Activated gamma-delta T cell treated with Interleukin-2 at 50 U/mL for 16 hours (primary cell): ENCODE data around the gene PWWP2B.
"Not testable (repeated sequence)": the region's sequence is repeated elsewhere in the genome, so short reads cannot be mapped to it uniquely, and the experiment has no call there.

Experiments
- DNase-seq: peaks from one replicate; pipeline ENCODE4 v3.0.0-alpha.2; 2020

PWWP2B gene

DNA sequence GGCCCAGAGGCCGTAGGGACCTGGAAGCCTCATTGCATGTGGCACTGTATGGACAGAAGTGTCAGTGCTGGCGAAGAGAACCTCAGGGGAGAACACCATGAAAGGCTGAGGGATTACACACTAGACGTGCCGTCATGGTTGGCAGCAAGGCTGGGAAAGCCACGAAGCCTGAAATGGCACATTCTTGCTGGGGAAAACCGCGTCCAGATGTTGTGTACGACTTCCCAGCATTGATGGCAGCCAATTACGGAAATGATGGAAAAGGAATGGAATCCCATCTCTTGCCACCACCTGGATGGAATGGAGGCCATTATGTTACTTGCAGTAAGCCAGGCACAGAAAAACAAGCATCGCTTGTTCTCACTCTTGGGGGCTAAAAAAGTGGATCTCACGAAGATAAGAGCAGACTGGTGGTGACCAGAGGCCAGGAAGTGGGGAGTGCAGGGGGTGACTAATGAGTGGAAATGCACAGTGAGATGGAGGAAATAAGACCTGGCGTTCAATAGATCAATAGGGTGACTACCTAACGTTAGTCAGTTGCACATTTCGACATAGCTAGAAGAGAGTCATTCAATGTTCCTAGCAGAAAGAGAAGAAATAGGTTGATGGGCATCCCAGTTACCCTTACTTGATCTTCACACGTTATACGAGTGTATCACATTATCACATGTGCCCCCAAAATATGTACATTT is 14.6 kb upstream of the PWWP2B start:
- DNase-seq = no peak

DNA sequence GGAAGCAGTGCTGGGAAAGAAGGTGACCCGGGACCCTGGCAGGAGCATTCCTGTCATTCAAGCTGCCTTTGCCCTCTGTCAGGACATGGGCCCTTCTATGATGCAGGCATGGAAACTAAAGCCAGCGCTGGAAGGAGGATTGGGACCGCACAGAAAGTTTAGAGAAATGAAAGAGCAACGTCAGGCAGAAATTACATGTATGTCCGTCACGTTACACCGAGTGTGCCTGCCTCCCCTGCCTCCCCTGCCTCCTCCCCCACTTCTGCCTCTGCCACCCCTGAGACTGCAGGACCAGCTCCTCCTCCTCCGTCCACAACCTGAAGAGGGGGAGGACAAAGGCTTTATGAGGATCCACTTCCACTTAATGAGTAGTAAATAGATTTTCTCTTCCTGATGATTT is 13.9 kb upstream of the PWWP2B start:
- no peak for DNase-seq

DNA sequence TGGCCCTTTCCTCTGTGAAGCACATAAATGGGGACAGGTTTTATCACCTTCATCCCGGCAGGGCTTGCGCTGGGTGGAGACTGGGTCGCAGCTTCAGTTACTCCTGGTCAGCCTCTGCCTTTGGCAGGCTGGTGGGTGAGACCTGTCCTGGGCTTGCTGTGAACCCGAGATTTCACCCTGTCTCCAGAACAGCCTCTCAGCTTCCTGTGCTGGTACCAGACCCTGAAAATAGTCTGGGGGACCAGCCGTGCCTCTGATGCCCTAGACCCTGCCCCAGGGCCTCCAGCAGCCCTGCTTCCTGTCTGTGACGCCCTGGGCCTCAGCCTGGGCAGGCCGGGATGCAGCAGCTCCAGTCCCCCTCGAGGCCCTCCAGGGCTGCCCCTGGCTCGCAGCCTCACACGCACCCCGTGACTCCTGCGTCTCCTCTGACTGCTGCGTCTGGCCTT is 13.2 kb upstream of the PWWP2B start:
- DNase-seq = no peak

DNA sequence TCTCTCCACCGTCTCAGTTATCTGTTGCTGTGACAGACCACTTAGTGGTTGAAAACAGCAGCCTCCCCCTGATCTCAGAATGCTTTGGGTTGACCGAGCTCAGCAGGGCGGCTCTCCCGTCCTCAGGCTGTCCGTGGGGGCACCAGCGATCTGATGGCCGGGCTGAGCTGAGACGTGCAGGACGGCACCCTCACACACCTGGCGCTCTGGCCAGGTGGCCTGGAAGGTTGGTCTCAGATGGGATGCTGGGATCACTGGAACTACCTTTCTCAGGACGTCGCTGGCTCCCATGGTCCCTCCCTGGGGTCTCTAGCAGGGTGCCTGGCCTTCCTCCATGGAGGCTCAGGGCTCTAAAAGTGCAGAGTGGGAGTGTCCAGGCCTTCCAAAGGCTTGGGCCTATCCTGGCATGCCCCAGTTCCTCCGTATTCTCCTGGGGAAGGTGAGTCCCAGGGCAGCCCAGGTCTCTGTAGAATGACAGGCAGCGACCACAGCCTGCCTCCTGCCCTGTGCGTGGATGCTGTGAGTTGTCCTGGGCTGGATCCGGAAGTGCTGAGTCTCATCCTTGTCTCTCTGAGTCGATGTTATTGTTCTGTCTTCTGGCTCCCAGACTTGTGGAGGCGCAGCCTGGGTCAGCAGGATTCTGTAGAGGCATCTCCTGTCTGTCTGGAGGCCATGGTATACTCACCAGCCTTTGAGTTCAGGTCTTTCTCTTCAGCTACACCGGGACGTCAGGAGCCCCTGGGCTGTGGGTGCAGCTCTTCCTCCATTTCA is 12.2 kb upstream of the PWWP2B start:
- no peak for DNase-seq

DNA sequence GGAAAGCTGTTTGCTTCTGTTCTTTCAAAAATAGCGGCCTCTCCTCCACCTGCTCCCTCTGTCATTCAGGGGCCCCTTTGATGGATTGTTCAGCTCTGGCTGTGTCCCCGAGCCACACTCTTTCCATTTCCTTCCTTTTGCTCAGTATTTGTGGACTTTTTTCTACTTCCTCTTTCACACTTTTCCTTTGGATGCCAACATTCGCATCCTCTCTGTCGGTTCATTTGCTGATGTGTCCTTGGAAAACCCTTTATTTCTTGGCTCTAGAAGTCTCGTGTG is 11.7 kb upstream of the PWWP2B start:
- no peak for DNase-seq

DNA sequence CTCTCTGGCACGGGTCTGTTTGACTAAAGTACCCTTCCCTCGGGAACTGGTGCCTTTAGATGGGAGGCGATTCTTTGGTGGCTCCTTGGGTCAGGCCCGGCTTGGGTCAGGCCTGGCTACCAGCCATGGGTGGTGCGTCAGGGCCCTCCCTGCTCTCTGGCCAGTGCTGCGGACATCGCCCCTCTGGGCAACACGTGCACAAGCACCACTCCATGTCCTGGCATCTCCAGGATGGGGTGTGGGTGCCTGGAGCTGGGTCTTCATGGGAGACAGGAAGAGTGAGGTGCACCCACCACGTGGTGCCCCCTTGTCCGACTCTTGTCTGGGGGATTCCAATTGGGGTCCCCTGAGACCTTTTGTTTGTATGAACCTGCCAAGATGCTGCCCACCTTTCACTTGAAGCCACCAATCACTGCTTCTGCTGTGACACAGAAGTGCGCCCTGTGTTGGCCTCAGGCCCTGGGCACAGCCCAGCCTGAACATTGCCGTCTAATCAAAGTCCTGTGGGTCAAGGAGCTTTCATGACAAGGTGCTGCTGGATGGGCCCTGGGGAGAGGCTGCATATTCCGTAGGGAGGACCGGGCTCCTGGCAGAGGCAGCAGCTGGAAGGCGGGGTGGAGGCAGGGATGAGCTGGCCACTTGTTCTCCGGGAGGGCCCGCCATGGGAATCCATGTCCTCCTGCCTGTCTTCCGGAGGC is 11.1 kb upstream of the PWWP2B start:
- peak; percentile 3 for DNase-seq

DNA sequence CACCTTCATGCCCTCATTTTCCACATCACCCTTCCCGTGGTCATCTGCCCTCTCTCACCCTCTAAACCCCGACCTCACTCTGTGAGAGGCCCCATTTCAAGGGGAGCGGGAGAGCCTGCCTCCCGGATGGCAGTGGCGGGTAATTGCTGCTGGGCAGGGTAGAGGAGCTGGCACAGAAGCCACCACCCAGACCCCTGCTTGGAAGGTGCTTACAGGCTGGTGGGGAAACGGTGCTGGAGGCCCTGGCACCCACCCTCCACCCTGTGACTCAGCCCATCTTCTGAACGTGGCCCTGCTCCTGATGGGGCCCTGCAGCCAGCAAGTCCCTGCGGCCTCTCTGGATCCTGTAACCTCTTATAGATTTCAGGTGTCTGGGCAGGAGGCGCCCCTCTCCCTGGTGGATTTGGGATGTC is 10.6 kb upstream of the PWWP2B start:
- peak; percentile 3 for DNase-seq

DNA sequence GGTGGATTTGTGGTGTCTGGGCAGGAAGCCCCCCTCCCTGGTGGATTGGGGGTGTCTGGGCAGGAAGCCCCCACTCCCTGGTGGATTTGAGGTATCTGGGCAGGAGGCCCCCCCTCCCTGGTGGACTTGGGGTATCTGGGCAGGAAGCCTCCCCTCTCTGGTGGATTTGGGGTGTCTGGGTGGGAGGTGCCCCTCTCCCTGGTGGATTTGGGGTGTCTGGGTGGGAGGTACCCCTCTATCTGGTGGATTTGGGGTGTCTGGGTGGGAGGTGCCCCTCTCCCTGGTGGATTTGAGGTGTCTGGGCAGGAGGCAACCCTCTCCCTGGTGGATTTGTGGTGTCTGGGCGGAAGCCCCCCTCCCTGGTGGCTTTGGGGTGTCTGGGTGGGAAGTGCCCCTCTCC is 10.1 kb upstream of the PWWP2B start:
- not testable (repeated sequence) for DNase-seq

DNA sequence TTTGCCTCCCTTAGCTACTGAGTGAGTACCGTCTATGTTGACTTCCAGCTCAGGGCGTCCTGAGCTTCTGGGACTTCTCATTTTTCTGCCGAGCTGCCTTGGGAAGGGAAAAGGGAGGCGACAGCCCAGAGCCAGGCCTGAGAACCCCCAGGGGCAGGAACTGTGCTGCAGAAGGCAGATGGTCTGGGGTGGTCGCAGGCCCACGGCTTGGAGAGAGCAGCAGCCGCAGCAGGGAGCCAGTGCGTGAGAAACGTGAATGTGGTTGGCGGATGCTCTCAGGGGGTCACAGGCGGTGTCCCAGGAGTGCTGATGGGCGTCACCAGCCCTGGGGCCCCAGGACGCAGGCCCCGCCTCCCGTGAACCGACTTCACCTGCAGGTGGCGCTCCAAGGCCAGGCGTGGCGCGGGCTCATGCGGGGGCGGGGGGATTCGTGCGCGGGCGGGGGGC is 9.2 kb upstream of the PWWP2B start:
- DNase-seq = peak; percentile 76

DNA sequence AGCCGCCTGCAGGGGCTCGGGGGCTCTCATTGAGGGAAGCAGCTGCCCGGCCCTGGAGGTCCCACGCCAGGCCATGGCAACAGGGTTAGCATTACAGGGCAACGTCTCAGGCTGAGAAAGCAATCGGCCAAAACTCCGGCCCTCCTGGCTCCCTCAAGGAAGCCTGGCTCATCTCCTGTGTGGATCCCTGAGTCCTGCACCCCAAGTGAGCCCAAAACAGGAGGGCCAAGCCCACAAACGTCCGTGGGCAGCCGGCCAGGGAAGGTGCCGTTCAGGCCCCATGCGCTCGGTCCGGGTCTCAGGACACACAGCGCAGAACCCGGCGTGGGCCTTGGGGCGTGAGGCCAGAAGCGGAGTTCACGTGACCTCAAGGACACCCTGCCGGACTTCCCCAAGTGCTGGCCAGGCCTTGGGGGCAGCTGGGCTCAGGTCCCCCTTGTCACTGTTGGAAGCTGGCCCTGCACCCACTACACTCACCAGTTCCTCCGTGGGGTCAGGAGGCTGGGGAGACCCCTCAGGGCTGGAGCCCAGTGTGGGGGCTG is 8.0 kb upstream of the PWWP2B start:
- DNase-seq = peak; percentile 4

DNA sequence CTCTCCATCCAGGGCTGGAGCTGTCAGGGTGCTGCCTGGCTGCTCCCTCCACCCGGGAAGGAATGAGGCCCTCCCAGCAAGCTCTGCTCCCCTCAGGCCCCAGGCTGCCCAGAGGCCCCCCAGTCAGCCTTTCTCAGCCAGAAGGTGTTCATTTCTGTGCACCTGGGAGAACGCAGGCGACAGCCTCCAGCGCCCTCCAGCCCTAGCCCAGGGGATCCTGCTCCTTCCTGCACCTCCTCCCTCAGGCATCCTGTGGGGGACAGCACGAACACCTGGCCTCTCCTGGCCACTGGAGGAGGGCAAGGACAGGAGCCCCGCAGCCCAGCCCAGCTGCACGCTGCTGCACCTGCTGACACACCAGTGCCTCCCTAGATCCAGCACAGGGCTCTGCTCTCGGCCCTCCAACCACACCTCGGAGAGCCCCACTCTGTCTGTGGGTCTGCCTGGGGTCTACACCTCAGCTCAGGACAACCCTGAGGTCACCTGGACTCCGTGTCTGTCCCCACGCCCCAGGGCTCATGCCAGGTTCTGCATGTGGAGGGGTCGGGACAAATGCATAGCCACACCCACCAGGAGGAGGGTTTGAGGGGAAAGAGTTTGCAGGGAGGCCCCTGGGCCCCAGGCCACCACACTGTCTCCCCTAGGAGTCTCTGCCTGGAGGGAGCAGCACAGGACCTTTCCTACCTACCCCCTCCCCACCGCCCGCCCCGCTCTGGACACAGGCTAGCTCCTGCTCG is 7.4 kb upstream of the PWWP2B start:
- peak; percentile 2 for DNase-seq

DNA sequence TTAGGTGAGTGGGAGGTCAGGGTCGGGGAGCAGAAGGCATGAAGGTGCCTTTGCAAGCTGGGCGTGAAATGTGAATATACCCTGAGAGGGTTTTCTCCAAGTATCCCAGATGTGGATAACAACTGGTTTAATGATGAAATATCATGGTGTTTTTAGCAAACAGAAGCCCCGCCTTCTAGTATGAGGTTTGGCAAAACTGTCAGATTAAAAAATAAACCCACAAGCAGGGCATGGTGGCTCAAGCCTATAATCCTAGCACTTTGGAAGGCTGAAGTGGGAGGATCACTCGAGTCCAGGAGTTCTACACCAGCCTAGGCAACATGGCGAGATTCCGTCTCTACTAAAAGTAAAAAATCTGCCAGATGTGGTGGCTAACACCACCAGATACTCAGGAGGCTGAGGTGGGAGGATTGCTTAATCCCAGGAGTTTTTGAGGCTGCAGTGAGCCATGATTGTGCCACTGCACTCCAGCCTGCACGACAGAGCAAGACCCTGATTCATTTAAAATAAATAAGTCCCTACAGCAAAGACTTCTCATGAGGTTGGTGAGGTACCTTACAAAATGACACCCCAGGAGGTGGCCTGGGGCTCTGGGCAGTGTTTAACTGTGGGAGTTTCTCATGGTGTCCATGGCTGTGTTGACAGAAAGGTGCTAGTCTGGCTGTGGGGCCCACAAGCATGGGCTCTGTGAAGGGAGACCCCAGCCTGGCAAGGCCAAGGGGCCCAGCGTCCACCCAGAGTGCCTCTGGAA is 6.7 kb upstream of the PWWP2B start:
- DNase-seq = peak; percentile 2

DNA sequence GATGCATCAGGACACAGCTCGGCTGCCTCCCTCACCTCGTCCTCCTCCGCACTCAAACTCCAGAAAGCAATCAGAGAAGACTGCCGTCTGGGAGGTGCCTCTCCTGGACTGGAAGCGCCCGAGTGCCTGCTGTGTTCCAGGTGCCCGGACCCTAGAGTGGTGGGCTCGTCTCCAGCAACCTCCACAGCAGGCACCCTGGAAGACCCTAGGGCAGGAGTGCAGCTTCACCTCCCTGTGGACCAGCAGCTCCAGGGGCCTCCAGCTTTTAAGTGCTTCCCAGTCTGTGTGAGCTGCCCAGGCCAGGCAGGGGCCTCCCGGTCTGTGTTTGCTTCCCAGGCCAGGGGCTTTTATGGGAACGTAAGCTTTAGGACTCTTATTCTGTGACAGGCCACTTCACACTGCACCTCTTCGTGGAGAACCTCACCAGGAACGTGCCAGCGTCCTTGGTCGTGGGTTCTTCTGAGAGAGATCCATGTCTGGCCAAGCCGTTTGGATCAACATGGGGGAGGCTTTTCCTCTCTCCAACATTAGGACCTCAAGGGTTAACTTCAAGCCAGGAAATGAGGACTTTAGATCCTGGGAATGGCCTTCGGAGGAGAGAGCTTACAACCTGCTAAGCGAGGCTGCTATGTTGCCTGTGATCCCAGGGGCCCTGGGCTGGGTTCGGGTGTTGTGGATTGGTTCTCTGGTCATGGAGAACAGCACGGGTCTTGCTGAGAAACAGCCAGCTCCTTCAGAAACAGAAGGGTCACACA is 5.9 kb upstream of the PWWP2B start:
- peak; percentile 2 for DNase-seq

DNA sequence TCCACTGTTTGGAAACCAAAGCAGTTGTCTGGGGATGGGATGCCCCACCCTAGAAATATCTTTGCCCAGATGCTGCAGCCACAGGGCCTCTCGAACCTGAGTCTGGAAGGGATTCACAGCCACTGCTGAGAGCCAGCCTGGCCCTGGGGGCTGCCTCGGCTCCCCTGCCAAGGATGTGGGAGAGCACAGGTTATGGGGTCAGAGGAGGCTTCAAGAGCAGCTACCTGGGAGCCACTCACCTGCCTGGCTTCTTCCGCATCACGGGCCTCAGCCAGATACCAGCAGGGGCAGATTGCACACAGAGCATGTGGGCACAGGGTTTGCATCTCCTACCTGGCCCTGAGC is 5.4 kb upstream of the PWWP2B start:
- peak; percentile 2 for DNase-seq

DNA sequence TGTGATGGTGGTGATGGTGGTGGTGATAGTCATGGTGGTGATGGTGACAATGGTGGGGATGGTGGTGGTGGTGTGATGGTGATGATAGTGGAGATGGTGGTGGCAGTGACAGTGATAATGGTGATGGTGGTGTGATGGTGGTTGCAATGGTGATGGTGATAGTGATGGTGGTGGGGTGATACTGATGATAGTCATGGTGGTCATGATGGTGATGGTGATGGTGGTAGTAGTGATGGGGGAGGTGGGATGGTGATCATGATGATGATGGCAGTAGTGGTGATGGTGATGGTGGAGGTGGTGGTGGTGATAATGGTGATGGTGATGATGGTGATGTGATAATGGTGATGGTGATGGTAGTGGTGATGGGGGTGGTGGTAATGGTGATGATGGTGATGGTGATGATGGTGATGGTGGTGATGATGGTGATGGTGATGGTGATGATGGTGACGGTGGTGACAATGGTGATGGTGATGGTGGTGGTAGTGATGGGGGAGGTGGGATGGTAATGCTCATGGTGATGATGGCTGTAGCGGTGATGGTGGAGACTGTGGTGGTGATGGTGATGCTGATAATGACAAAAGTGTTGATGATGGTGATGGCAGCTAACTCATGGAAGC is 4.7 kb upstream of the PWWP2B start:
- no peak for DNase-seq

DNA sequence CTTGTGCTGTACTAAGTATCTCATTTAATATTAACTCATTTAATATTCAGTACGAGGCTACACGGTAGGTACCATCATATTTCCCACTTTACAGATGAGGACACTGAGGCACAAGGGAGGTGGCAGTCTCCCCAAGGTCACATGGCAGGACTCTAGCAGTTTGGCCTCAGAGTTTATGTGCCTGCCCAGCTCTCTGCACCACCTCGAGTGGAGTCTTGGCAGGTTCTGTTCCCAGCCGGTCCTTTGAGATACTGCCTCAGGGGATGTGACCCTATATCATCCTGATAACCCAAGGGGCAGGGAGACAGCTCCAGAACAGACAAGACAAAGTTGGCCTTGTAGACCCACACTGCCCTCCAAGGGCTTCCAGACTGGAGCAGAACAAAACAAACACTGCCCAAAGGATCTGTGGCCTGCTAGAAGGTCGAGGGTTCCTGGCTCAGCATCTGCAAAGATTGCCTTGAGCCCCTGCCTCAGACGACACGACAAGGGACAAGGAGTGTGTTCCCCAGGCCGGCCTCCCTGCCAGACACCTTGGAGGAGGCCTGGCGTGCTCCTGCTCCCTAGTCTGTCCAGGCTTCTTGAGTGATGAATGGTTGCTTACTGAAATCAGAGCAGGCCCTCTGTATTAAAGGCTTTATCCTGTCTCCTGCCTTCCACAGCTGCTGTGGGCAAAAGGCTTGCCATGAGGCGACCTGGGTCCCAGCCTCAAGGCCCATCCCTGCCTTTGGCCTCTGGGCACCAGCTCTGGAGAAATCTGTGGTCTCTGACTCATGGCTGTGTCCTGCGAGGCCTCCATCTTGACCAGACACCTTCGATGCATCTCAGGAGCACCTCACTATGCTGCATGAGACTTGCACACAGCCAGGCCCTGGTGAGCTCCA is 3.9 kb upstream of the PWWP2B start:
- DNase-seq = no peak

DNA sequence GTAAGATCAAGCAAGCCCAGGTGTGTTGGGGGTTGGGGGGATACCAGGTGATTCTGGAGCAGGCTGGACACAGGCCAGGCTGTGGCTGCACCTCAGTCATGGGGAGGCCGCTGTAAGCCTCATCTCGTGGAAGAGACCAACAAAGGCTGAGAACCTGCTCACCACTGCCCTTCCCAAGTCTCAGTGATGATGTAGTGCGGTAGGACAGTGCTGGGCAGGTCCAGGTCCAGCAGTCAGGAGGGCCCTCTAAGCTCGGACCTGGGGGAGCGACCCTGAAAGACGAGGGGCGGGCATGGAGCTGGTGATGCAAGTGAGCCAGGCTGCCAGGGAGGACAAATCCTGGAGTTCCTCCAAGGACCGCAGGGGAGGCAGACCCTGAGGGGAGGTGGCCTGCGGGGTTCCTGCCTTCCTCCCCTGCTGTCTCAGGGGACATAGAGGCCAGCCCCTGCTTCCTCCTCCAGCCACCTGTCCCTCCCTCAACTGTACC is 3.3 kb upstream of the PWWP2B start:
- DNase-seq = no peak

DNA sequence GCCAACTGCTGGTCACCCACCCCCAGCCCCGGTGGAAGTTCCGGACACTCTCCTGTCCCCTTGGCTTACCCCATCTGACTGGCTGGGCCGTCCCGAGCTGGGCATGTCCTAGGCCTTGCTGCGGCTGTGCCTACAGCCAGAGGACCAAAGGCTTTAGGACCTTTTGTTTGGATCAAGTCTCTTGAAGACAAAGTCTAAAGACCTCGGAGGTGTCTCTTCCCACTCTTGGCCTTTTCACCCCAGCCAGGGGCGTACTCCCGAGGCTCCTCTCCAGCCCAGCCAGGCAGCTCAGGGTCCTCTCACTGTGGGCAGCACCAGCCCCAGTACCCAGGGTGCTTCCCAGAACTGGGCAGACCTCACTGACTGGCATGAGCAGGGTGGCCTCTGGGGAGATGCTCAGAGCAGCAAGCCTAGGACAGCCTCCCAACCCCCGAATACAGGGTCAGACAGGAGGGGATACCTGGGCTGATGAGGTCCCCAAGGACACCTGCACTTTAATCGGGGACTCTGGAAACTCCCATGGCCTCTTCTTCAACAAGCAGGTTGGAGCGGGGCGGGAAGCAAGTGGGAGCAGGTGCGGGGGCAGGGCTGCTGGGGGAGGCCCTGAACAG is 2.7 kb upstream of the PWWP2B start:
- no peak for DNase-seq

DNA sequence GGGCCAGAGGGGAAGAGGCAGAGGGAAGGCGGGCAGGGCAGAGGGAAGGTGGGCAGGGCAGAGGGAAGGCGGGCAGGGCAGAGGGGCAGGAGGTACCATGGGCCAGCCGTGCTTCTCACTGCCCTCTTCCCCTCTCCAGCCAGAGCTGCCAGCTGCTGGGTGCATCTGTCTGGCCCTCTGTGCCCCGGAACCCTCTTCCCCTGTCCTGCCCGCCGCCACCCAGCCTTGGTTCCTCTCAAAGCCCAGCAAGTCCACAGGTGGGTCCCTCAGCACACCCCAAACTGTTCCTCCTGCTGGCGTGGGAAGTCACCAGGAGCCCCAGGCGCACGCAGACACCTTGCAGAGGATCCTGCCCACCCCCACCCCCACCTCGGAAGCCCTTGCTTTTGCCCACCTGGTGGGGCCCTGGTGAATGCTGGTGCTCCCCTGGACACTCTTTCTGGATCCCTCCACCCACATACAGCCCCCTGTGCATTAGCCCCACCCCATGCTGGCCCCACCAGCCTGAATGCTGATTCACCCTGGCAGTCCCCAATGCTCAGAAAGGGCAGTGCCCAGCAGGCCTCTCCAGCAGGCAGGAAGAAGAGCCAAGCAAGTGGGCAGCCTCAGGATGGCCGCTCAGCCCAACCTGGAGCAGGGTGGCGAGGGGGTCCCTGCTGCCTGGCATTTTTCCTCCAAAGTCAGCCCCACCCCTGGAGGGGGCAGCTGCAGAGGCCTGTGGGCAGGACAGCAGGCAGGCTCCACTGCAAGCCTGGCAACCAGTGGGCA is 1.9 kb upstream of the PWWP2B start:
- DNase-seq = no peak
